Activated T-helper 1 cell treated with anti-CD3 and anti-CD28 coated beads, Interleukin-12 subunit alpha, Interleukin-12 subunit beta, Interleukin-2, Interleukin-4 antibody, amounts not matched to agents 30 ng/mL and 10 ng/mL and 1 ng/mL, durations not matched to agents 14 hours and 24 hours and 36 hours (primary cell): ENCODE measurements around the gene KRT16. TPM values are rescaled to one million over a fixed set of nuclear protein-coding genes. Genes with fewer than 3 reads are reported as not detected.
A peak's percentile ranks its signal among the peaks of the same experiment; 100 is the strongest.
"Not testable (repeated sequence)": the region's sequence is repeated elsewhere in the genome, so short reads cannot be mapped to it uniquely, and the experiment has no call there.

Experiments used
- DNase-seq: peaks from one replicate; pipeline ENCODE4 v3.0.0; 2021; ENCODE audit warnings: low spot score
- H3K27ac Mint-ChIP-seq: one replicate; pipeline ENCODE4 v1.8.0; 2021; ENCODE audit warnings: mild to moderate bottlenecking, mixed read lengths
- H3K27me3 Mint-ChIP-seq: one replicate; pipeline ENCODE4 v1.8.0; 2022; ENCODE audit warnings: mild to moderate bottlenecking, moderate library complexity, mixed read lengths; ENCODE audit not compliant: insufficient read depth
- H3K36me3 Mint-ChIP-seq: one replicate; pipeline ENCODE4 v1.8.0; 2021; ENCODE audit warnings: low read depth, mixed read lengths
- H3K4me1 Mint-ChIP-seq: one replicate; pipeline ENCODE4 v1.8.0; 2021; ENCODE audit warnings: low read depth, mixed read lengths
- H3K4me3 Mint-ChIP-seq: one replicate; pipeline ENCODE4 v1.8.0; 2021; ENCODE audit warnings: mild to moderate bottlenecking, moderate library complexity, mixed read lengths
- H3K9me3 Mint-ChIP-seq: one replicate; pipeline ENCODE4 v1.8.0; 2021; ENCODE audit warnings: mixed read lengths
- intact Hi-C: fragments of 100-400 bp; cut with micrococcal nuclease; formaldehyde crosslinking; loops from one replicate; pipeline ENCODE4 v1.15.1; 2024
- total RNA-seq: library from RNA; stranded (reverse); gene quantifications from 2 replicates; pipeline ENCODE4 v1.2.3, GENCODE V29; 2022

KRT16 gene
- total RNA-seq, 1 donor from 2014 or later, result not detected

DNA sequence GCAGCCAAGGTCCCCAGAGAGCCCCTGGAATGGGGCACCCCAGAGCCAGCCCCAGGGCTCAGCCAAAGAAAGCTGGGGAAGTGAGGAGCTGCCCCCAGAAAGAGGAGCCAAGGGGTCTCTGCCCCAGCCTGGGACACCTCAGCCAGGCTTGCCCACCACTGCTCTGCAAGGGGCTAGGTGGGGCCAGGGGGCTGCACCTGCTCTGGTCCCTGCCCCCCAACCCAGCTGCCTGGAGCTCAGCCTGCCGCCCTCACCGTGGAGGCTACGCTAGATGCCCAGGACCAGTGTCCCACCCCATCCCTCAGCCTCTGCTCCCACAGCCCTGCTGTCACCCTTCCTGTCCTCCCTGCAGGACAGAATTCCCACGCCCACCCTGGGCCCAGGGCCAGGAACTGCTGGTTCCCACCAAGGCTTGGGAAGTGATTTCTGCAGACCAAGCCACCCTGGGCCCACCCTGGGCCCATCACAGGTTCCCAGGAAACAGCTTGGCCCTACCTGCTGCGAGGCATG is 39.9 kb upstream of the KRT16 start:
- intact Hi-C loops, result no loop called here
- Mint-ChIP-seq H3K9me3 (no peaks in the 10 kb centered on the region), H3K36me3 (no peaks in the 10 kb centered on the region), H3K4me3 (no peak overlapping the region), H3K27ac (no peak overlapping the region), H3K4me1 (peaks cover 10% of the 10 kb centered on the region), H3K27me3 (peaks cover 4% of the 10 kb centered on the region)
- DNase-seq, result no peak

DNA sequence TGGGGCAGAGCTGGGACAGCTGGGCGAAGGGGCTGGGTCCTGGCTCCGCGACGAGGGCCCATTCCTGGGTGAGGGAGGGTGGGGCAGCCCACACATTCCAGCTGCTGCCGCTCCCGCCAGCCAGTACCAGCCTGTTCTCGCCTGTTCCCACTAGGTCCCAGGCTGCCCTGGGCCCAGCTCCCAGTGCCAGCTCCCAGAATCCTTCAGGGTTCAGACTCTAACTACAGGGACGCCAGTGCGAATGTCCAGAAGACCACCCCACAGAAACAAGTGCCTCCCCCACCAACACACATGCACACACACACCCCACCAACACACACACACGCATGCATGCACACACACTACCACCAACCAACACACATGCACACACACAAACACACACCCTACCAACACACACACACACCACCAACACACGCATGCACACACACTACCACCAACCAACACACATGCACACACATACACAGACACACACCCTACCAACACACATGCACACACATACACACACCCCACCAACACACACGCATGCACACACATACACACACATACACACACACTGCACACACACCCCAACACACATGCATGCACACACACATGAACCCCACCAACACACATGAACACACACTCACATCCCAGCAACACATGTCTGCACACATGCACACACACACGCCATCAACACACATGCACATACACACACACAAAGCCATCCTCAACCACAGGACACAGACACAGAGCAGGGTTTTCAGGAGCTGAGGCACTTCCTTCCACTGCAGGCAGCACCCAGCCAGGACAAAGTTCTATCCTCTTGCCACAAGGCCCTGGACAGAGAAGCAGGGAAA is 39.3 kb upstream of the KRT16 start:
- H3K4me1 Mint-ChIP-seq, result peaks cover 10% of the 10 kb centered on the region
- no peaks in the 10 kb centered on the region for H3K36me3 Mint-ChIP-seq
- H3K4me3 Mint-ChIP-seq, result no peak overlapping the region
- H3K27ac Mint-ChIP-seq, result no peak overlapping the region
- peaks cover 4% of the 10 kb centered on the region for H3K27me3 Mint-ChIP-seq
- H3K9me3 Mint-ChIP-seq, result no peaks in the 10 kb centered on the region
- intact Hi-C loops, result no loop called here
- no peak for DNase-seq

DNA sequence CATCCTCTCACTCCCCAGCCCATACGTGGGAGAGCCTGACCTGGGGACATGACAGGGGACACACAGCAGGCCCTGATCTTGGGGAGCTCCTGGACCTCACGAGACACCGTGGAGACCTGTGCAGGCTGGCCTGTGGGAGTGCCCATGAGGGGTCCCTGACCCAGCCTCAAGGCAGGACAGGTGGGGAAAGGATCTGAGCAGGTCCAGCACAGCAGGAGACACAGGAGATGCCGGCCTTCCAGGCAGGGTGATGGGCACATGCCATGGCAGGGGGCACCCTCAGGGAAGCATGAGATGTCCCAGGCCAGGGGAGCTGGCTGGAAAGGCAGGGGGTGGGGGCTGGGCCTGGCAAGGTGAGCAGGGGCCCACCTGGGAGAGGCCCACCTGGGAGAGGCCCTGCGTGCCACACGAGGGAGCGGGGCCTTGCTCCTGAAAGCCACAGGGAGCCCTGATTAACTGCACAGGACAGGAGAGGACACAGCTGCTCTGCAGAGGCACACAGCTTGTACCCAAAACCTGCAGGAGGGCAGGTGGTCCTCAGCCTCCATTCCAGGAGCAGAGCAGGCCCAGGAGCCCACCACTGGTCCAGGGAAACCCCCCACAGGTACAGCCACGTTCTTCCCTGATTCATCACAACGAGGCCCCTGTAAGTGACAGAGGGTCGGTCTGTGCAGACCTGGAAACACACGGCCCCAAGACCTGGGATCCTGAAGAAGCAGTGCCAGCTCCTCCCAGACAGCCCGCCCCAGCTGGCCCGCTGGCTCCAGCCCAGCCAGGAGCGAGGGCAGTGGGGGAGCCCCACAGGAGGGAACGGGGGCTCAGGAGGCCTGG is 38.4 kb upstream of the KRT16 start:
- H3K27ac Mint-ChIP-seq, result no peak overlapping the region
- DNase-seq, result no peak
- no peaks in the 10 kb centered on the region for H3K36me3 Mint-ChIP-seq
- H3K9me3 Mint-ChIP-seq, result no peaks in the 10 kb centered on the region
- peaks cover 10% of the 10 kb centered on the region for H3K4me1 Mint-ChIP-seq
- no peak overlapping the region for H3K4me3 Mint-ChIP-seq
- H3K27me3 Mint-ChIP-seq, result peaks cover 2% of the 10 kb centered on the region
- intact Hi-C loops, result no loop called here

DNA sequence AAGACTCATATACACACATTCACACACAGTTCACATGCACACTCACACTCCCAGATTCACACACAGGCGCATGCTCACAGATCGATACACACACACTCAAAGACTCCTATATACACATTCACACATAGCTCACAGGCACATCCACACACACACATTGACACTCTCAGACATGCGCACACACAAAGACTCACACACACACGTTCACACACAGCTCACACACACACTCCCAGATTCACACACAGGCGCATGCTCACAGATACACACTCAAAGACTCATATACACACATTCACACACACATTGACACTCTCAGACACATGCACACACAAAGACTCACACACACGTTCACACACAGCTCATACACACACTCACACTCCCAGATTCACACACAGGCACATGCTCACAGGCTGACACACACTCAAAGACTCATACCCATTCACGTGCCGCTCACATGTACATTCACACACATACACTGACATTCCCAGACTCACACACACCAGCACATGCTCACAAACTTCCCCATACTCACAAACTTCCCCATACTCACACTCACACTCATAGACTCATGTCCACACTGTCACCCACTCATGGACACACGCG is 37.5 kb upstream of the KRT16 start:
- intact Hi-C loops, result loop anchor here (5.0 kb wide), 2 partner anchors 58 to 793 kb away; no protein-coding TSS in a partner anchor

DNA sequence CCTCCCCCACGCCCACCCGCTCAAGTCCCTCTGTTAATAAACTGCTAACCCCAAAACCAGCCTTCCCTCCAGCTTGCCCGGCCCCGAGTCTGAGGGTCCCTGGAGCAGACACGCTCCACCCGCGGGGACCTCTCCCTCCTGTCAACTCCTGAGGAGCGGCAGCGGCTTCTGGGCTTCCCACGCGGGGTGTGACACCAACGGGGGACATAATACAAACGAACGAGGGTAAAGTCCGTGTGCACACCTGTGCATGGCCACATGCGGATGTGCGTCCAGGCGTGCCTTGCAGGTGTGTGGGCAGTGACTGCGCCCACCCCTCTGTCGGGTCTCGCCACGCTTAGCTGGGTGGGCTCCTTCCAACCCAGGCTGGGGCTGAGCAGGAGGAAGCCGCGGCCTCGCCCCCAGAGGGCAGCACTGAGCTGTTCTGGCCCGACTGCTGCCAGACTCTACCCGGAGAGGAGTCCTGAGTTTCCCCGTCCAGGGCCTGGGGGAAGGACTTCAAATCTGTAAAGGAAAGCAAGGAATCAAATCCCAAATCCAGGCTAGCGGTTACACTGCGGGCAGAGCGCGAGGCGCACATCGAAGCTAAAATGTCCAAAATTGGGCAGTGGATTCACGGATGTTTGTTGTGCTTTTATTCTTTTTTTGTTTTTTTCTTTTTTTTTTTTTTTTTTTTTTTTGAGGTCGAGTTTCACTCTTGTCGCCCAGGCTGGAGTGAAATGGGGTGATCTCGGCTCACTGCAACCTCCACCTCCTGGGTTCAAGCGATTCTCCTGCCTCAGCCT is 36.0 kb upstream of the KRT16 start:
- Mint-ChIP-seq H3K9me3 (no peaks in the 10 kb centered on the region), H3K27ac (peak overlapping the region; percentile 52), H3K36me3 (no peaks in the 10 kb centered on the region), H3K4me1 (peaks cover 10% of the 10 kb centered on the region), H3K4me3 (peak overlapping the region; percentile 73), H3K27me3 (peaks cover 2% of the 10 kb centered on the region)
- peak; percentile 76 for DNase-seq
- intact Hi-C loops, result loop anchor here (1.0 to 5.0 kb wide), 9 partner anchors 14 to 845 kb away; no protein-coding TSS in a partner anchor

More for the DNA sequence above, 37.5 kb upstream of the KRT16 start:
- no peak overlapping the region for H3K4me3 Mint-ChIP-seq
- no peaks in the 10 kb centered on the region for H3K36me3 Mint-ChIP-seq
- no peaks in the 10 kb centered on the region for H3K9me3 Mint-ChIP-seq
- H3K27ac Mint-ChIP-seq, result no peak overlapping the region
- H3K27me3 Mint-ChIP-seq, result peaks cover 2% of the 10 kb centered on the region
- DNase-seq, result no peak
- peaks cover 10% of the 10 kb centered on the region for H3K4me1 Mint-ChIP-seq

DNA sequence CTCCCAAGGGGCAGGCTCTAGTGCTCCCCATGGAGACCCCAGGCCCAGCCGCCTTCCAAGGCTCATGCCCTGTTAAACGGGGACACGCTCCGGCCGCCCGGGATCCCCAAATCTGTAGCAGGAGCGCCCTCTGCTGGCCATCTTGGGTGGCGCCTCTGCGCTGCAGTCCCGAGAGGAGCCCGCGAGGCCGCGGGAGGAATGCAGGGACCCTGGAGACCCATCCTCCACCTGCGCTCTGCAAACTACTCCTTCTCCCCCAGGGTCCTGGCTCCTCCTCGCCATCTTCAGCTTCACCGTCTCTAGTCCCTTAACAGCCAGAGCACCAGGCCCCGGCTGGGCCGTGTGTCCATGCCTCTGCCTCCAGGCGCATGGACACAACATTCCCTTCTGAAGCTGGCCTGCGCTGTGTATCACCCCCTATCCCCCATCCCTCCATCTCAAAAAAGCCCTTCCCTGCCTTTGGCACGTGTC is 35.4 kb upstream of the KRT16 start:
- intact Hi-C loops, result loop anchor here (1.0 to 5.0 kb wide), 9 partner anchors 14 to 845 kb away; no protein-coding TSS in a partner anchor
- no peaks in the 10 kb centered on the region for H3K36me3 Mint-ChIP-seq
- peaks cover 10% of the 10 kb centered on the region for H3K4me1 Mint-ChIP-seq
- H3K27ac Mint-ChIP-seq, result peak overlapping the region; percentile 7
- H3K9me3 Mint-ChIP-seq, result no peaks in the 10 kb centered on the region
- peak; percentile 79 for DNase-seq
- H3K27me3 Mint-ChIP-seq, result peaks cover 2% of the 10 kb centered on the region
- peak overlapping the region; percentile 73 for H3K4me3 Mint-ChIP-seq

DNA sequence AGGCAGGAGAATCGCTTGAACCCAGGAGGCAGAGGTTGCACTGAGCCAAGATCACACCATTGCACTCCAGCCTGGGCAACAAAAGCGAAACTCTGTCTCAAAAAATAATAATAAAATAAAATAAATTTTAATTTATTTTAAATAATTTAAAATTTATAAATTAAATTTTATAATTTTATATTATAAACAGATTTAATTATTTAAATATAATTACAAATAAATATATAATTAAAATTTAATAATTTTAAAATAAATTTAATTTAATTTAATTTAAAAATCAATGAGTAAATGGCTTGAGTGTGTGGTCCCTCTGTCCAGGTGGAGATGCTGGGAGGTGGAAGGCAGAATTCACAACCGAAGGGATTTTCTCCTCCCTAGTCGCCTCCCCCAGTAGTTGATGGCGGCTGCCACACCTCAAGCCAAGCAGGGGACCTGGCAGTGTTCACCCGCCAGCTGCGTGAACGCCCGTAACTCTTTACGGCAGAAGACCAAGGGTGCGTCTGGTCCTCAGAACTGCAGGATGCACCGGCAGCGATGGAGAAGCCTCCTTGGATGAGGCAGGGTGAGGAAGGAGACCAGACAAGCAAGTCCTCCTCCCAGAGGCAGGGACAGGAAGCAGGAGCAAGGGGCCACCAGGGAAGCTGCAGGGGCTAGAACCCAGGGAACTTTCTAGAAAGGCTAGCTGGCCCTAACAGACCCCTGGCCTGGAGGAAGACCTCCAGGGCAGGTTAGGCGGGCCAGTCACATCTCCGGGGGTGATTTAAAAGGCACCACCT is 34.7 kb upstream of the KRT16 start:
- DNase-seq, result no peak
- Mint-ChIP-seq H3K4me3 (no peak overlapping the region), H3K36me3 (no peaks in the 10 kb centered on the region), H3K27ac (no peak overlapping the region), H3K4me1 (peaks cover 10% of the 10 kb centered on the region), H3K27me3 (peaks cover 2% of the 10 kb centered on the region), H3K9me3 (no peaks in the 10 kb centered on the region)
- intact Hi-C loops, result loop anchor here (5.0 kb wide), 2 partner anchors 55 to 790 kb away; no protein-coding TSS in a partner anchor

DNA sequence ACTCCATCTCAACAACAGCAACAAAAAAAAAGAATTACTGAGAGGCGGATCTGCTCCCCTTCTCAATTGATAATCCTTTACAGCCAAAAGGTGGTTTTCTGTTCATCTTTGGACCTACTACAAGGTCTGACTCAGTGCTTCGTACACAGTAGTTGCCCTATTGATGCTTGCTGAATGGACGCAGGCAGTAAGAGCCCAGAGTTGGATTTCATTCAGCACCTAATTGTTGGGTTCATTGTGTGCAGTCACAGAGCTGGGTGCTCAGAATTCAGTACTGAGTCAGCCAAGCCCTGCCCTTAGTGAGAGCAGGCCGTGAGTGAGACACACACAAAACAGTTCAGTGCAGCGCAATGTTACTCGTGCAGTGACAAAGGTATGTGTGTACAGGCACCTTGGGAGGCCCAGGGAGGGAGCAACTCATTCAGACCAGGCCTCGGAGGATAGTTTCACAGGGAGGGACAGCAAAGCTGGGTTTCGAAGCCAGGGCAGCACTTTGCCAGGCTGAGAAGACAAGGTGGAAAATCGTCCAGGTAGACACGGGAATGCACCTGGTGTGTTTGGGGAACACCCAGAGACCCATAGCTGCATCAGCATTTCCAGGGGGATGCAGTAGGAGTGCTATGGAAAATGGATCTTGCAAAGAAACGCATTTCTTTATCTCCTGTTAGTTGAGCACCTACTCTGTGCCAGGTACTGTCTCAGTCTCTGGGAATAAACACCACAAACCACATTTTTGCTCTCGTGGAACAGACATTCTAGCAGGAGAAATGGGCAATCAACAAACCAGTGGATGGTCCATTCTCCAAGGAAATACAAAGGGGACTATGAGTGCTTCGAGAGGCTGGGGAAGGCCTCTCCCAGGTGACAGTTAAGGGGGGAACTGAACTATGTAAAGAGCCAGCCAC is 29.9 kb upstream of the KRT16 start:
- H3K27ac Mint-ChIP-seq, result no peak overlapping the region
- H3K4me1 Mint-ChIP-seq, result no peaks in the 10 kb centered on the region
- no peaks in the 10 kb centered on the region for H3K27me3 Mint-ChIP-seq
- H3K9me3 Mint-ChIP-seq, result no peaks in the 10 kb centered on the region
- intact Hi-C loops, result no loop called here
- H3K4me3 Mint-ChIP-seq, result no peak overlapping the region
- no peaks in the 10 kb centered on the region for H3K36me3 Mint-ChIP-seq
- DNase-seq, result no peak

DNA sequence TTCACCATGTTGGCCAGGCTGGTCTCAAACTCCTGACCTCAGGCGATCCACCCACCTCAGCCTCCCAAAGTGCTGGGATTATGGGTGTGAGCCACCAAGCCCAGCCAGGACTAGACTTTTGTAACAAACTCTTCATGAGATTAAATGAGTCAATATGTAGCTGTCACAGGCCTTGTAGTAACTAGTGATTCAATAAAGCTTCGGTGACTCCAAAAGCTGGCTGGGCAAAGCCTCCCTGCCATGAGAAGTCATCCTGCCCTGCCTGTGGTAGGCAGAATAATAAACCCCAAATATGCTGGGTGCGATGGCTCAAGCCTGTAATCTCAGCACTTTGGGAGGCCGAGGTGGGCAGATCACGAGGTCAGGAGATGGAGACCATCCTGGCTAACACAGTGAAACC is 28.0 kb upstream of the KRT16 start:
- H3K9me3 Mint-ChIP-seq, DNase-seq, H3K27me3 Mint-ChIP-seq, H3K27ac Mint-ChIP-seq, intact Hi-C loops, H3K36me3 Mint-ChIP-seq, H3K4me1 Mint-ChIP-seq, H3K4me3 Mint-ChIP-seq: not testable (repeated sequence)

DNA sequence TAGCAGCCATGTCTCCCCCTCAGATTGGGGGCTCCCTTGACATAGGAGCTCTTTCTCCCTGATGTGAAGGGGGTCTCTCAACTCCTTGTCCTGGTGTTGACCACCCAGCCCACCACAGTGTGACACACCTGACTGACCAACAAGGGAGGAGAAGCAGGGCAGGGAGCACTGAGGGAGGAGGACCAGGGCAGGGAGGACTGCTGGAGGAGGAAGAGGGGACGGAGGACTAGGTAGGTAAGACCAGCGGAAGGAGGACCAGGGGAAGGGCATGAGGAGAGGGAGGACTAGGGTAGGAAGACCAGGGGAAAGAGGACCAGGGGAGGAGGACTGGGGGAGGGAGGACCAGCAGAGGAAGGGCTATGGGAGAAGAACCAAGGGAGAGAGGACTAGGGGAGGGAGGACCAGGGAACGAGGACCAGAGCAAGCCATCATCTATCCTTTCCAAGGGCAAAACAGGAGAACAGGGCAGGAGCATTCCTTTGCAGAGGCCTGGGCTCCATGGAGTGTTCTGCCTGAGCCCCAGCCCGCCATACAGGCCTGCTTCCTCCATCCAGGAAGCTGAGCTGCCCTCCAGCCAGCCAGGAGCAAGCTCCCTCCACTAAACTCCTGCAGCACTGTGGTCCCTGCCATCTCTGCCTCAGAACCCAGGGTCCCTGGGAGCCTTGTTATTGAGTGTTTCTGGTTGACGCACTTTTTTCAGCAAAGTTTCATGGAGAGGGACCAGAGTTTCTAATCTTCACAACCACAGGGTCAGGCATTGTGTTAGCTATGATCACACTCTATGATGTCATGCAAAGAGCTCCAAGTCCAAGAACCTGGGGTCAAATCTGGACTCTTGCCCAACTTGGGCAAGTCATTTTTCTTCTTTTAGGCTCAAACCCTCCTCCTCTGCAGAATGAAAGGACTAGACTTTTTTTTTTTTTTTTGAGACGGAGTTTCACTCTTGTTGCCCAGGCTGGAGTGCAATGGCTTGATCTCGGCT is 27.2 kb upstream of the KRT16 start:
- intact Hi-C loops, result no loop called here
- Mint-ChIP-seq H3K27ac (no peak overlapping the region), H3K36me3 (no peaks in the 10 kb centered on the region), H3K4me3 (no peak overlapping the region), H3K27me3 (no peaks in the 10 kb centered on the region), H3K9me3 (no peaks in the 10 kb centered on the region), H3K4me1 (no peaks in the 10 kb centered on the region)
- DNase-seq, result no peak
